ENCODE measurements around the gene DNAJA3.
A peak's percentile ranks its signal among the peaks of the same experiment; 100 is the strongest.
"Not testable (repeated sequence)": the region's sequence is repeated elsewhere in the genome, so short reads cannot be mapped to it uniquely, and the experiment has no call there.

The DNAJA3 gene

DNA sequence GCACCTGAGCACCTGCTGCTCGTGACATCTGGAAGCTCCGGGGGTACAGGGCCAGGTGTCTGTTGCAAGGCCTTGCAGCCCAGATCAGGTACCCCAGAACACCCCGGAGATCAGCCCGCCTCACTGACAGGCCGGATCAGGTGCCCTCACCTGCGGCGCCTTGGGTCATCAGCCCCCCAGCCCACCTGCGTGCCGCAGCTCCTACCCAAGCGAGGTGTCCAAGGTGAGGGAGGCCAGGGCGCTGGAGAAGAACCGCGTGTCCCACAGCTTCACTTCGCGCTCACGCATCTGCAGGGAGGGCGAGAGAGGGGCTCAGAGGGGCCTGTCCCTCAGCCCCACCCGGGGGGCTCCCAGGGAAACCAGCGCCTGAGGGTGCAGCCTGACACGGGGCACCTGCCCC lies 37.9 kb upstream of the DNAJA3 start:
- DNase-seq: no peak

DNA sequence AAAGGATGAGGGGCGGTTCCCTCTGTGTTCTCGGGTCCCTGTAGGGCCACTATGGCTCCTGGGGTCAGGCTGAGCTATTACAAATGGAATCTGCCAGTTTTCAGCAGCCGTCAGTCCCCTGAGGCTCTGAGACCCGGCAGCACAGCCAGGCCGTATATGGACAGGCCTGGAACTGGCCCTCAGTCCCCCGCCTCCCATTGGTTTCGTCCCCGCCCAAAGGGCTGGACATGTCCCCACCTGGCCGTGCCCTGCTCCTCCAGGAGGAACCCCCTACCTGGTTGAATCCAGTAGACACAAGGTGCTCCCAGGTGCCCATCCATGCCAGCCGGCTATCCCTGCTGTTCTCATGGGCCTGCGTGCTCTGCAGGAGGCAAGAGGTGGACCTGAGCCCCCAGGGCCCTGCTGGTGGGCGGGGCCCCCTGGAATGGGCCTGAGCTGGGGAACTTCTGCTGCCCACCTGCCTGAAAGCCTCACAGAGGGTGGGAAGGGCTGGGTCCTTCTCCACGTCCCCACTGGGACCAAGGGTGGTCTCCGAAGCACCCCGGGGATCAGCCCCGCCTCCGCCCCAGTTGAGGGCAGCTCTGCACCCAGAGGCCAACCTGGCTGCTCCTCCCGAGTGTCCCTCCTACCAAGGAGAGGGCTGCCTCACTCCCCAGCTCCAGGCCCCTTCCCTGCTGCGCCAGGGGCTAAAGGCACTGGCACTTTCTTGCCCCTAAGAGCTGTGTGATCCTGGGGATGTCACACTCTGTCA lies 37.2 kb upstream of the DNAJA3 start:
- DNase-seq: no peak

DNA sequence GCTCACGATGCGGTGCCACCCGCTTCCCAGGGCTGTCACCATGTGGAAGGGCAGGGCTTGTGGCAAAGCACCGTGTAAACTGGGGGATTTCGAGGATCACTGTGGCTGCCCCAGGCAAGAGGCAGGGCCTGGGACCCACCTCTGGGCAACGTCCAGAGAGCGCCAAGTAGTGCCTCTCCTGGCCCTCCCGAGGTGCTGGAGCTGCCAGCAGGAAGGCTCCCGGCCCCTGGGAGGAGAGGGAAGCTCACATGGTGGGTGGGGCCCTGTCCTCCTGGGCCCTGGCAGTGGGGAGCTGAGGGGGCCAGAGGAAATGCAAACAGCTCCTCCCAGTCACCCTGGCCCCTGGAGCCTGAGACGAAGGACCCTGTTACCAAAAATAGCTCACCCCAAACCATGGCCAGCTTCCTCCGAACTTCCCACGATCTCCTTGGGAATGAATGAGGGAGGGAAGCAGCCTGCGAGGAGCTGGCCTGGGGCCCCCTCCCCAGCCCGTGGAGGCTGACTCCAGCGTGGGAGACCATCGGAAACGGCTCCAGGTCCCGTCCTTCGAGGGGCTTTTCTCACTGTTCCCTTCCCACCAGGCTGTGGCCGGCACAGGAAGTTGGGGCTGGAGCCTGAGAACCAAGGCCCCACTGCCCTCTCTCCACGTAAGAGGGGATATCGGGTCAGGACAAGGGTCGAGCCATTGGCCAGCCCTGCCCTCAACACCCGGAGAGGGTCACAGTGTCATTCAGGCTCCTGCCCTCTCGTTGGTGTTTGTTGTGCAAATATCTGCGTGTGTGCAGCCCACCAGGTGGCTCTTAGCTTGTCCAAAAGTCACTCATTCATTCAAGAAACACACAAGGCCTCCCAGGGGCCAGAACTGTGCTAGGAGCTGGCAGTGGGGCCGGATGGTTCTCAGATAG lies 36.4 kb upstream of the DNAJA3 start:
- DNase-seq: no peak

DNA sequence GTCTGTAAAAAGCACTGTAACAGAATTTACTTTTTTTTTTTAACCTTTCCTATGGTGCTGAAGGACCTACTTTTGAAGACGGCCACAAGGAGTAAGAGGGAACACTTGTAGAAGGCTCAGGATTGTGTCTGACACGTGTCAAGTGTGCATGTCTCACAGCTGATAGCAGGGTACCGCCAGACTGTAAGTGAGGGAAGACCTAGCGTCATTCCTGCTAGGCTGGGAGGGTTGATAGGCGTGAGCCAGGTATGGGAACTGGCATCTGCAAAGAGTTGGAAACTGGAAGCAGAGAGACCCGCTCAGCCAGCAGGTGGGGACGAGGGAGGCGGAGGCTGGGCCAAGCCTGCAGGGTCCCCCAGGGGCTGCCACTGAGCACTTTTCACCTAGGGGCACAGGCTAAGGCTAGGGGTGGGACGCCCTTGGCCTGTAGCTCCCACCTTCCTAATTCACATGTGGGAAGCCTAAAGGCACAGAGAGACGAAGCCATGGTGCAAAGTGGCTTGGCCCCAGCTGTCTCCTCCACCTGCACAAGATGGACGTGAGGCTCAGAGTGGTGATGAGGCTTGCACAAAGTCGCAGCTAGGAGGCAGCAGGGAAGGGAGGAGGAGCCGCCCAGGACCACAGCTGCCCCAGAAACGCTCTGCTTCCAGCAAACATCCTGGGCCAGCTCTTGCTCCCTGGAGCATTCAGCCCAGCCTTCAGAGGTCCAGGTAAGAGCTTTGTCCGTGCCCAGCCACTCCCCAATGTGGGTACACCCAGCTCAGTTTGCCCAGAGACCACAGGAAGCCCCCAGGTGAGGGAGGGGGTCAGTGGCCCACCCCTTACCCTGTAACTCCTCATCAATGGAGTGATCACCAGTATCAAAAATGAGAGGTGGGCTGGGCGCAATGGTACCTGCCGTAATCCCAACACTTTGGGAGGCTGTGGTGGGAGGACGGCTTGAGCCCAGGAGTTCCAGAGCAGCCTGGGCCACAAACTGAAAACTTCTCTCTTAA lies 35.1 kb upstream of the DNAJA3 start:
- DNase-seq: no peak

DNA sequence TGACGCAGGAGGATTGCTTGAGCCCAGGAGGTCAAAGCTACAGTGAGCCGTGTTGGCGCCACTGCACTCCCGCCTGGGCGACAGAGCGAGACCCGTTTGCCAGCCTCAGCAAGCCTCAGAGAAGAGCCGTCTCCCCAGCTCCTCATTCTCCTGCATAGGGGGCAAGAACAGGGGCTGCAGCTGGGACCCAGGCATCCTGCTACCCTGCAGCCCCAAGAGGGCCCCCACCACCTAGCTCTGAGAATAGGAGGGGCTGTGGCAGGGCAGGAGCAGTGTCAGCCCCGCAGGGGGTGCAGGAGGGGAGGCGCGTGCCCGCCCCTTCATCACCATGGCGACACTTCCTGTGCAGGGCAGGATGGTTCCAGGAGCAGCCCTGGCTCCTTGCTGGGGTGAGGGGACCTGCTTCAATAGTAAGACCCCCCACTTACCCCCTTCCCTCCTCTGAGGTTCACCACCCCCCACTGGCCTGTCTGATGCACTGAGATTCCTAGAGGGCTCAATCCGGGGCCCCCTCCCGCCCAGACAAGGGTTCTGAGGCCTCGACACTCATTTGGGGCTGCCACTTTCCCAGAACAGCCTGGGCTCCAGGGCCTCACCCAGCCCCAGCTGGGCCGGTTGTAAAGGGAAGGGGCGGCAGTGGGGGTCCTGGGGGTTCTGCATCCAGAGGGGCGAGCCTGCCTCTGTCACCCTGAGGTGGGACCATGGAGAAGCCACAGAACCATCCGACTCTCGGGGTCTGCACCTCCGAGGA lies 33.9 kb upstream of the DNAJA3 start:
- DNase-seq: no peak

DNA sequence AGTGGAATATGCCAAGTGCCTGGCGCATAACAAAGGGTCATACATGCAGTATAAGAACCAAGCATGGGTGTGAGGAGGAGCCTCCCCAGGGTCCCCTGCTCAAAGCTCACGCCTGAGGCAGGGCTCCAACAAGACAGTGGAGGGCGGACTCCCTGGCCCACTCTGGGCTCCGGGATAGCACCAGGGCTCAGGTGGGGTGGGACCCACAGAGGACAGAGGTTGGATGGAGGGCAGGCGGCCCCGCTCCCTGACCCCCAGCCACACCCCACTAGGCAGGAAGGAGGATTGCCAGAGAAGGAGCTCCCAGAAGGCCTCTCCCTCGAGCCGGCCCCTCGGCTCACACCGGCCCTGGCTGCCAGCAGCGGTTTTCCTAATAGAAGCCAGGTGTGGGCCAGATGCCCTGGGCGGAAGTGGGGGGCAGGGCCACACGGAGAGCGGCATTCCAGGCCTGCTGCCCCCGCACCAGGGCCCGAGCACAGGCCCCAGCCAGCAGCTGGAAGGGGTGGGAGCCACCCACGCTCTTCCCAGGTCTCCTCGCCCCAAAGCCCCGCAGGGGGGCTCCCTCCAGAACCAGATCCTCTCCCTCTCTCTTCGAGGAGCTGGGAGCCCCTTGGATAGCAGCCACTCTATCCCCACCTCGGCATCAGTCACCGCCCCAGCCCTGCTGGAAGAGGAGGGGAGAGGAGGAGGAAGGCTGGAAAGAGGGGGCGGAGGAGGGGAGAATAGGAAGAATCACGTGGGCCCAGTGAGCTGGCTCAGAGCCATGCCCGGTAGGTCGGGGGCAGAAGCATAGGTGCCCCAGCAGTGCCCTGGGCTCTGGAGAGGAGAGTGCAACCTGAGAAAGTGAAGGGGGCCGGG lies 33.1 kb upstream of the DNAJA3 start:
- DNase-seq: no peak

DNA sequence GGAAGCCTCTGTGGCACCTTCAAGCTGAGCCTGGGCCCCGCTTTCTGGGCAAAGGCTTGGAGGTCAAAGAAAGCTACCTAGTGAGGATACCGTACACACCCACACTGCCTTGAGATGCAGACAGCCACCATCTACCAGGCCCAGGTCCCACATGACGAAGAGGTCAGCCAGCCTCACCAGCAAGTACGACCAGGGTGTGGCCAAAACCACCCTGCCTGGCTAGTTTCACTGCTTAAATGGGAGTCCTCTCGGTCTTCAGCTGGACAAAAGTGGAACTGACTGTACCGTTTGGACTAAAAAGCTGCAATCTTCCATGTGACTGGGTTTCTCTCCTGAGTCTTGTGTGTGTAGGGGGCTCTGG lies 32.4 kb upstream of the DNAJA3 start:
- DNase-seq: no peak

DNA sequence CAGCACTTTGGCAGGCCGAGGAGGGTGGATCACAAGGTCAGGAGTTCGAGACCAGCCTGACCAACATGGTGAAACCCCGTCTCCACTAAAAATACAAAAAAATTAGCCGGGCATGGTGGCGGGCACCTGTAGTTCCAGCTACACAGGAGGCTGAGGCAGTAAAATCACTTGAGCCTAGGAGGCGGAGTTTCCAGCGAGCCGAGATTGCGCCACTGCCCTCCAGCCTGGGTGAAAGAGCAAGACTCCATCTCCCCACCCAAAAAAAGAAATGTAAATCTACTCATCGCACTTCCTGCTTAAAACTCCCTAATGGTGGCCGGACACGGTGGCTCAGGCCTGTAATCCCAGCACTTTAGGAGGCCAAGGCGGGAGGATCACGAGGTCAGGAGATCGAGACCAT lies 31.8 kb upstream of the DNAJA3 start:
- DNase-seq: not testable (repeated sequence)

DNA sequence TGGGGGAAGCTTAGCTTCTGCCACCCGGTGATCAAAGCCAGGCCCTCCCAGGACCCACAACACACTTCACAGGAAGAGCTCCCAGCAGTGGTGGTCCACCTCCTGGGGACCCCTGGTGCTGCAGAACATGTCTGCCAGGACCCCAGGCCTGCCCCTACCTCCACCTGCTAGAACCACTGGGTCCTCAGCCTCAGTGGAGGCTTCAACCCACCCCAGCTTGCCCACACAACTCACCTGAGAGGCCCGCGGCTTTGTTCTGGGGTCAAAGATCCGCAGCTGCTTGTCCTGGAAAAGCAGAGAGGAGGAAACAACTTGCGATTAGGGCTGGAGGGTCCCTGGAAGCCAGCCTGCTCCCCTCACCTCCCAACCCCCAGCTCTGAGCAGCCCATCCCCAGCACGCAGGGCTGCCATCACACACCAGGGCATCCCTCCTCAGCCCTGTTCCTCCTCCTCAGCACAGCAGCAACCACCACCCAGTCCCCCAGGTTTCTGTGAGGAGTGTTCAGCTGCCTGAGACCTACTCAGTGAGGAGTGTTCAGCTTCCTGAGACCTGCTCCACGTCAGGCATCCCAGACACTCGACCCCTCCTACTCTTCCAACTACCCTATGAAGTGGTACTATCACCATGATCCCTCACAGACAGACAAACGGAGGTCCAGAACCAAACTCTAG lies 30.5 kb upstream of the DNAJA3 start:
- no peak for DNase-seq

DNA sequence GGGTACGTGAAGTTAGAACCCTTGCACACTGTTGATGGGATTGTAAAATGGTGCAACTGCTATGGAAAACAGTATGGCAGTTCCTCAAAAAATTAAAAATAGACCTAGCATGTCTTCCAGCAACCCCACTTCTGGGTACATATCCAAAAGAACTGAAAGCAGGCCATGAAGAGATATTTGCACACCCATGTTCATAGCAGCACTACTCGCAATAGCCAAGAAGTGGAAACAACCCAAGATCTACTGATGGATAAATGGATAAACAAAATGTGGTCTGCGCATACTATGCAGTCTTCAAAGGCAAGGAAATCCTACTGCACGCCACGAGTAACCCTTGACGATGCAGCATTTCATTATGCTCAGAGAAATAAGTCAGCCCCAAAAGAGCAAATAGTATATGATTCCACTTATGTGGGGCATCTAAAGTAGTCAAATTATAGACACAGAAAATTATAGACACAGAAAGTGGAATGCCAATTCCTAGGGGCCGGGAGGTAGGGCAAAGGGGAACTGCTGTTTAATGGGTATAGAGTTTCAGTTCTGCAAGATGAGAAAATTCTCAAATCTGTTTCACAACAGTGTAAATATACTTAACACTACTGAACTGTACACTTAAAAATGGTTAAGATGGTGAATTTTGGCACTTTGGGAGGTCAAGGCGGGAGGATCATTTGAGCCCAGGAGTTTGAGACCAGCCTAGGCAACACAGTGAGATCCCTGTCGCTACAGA lies 26.5 kb upstream of the DNAJA3 start:
- DNase-seq: peak; percentile 25

DNA sequence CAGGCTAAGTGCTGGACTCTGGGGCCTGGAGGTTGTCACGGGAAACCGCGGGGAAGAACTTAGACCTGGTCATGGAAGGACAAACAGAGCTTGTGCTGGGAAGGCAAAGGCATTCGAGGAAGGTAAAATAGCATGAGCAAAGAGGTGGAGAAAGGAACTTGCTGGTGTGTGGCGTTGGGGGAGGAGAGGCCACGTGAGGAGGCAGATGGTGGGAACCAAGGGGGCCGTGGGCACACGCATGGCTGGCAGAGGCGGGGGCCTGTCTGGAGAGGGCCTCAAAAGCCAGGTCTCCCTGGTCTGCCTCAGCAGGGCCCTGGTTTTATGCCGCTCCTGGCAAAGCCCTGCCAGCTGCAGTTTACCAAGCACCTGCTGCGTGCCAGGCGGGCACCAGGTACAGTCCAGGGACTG lies 24.6 kb upstream of the DNAJA3 start:
- no peak for DNase-seq

DNA sequence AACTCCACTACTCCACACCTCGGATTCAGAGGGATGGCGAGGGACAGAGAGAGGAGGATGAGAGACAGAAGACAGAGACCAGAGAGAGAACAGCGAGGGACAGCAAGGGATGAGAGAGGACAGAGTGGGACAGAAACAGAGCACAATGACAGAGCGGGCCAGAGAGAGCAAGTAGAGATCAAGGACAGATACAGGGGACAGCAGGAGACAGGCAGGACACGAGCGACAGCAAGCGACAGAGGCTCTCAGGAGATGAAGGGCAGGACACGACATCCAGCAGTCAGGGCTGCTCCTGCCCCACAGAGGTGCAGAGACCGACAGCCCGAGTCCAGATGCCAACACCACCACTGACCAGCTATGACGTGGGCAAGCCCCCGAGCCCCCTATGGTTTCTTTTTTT lies 24.2 kb upstream of the DNAJA3 start:
- no peak for DNase-seq

DNA sequence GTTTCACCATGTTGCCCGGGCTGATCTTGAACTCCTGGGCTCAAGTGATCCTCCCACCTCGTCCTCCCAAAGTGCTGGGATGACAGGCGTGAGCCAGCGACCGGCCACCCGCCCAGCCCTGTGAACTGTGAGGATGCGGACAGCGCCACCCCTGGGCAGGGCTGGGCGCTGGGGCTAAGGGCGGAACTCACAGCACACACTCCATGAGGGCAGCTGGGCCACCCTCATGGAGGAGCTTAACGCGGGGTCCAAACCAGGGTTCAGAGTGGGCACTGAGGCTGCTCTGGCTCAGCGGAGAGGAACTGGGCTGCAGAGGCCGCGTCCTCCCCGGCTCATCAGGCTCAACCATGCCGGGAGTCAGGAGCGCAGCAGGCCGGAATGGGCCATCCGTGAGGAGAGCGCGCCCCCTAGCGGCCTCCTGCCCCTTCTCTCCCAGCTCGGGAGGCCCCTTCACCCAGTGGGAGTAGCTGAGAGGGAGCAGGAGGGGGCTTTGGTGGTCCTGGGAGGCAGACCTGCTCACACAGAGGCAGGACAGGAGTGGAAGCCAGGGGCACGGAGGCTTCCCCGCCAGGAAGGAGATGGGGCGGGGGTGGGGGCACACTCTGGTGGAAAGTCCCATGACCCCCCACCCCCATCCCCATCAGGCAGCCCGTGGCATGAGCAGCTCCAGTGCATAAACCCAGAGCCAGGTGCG lies 23.1 kb upstream of the DNAJA3 start:
- DNase-seq: peak; percentile 71

DNA sequence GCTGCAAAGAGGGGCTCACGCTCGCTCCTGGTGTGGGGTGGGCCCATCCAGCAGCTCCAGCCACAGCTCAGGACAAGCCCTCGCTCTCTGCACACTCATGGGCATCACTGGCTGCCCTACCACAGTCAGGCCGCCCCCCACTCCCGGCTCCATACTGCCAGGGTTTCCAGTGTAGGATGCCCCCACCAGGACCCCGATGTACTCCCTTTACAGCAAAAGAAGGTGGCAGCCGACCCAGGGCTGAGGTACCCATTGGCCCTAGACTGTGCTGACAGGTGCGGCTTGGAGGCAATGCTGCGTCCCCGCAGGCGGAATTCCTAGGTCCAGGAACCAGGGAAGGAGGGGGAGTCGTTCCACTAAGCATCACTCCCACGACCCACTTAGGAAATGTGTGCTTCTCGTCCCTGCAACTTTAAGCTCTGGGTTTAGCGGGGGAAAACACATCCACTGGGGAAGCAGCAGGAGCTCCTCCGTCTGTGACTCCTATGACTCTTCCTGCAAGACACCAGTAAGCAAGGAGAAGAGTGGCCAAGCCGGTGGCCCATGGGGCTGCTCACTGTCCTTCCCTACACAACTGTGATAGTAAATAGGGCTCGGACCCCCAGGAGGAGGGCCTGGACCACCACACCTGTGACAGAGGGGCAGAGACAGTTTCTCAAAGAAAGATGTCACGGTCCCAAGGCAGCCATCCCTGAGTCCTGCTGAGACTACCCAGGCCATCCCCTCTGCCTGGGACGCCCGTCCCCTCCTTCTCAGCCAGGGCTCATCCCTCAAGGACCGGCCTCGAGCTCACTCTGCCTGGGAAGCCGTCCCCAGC lies 22.3 kb upstream of the DNAJA3 start:
- no peak for DNase-seq

DNA sequence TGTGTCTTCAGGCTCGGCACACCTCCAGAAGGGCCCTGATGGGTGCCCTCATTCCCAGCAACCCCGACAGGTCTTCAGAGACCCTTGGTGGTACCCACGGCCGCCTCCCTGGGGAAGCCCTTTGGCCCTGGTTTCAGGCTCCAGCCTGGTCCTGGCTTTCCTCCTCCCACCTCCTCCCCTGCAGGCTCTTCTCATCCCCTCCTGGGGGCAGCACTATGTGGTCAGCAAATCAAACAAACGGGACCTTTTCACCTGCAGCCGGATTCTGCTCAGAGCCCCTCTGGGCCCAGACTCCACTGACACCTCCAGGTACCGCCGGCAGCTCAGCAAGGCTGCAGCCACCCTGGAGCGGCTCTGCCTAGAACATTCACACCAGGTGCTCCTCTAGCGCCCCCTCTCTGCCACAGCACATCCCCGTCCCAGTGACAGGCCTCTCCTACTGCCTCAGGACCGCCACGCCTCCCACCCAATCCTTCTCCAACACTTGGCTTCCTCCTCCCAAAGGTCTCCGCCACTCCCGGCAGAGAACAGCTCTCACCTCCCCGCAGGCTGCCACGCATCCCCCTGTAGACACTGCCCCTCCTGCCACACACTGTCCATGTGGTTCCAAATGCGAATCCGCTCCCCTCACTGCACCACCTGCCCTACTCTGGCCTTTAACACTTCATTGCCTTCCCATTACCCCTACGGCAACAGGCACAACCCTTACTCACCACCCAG lies 21.3 kb upstream of the DNAJA3 start:
- DNase-seq: no peak

DNA sequence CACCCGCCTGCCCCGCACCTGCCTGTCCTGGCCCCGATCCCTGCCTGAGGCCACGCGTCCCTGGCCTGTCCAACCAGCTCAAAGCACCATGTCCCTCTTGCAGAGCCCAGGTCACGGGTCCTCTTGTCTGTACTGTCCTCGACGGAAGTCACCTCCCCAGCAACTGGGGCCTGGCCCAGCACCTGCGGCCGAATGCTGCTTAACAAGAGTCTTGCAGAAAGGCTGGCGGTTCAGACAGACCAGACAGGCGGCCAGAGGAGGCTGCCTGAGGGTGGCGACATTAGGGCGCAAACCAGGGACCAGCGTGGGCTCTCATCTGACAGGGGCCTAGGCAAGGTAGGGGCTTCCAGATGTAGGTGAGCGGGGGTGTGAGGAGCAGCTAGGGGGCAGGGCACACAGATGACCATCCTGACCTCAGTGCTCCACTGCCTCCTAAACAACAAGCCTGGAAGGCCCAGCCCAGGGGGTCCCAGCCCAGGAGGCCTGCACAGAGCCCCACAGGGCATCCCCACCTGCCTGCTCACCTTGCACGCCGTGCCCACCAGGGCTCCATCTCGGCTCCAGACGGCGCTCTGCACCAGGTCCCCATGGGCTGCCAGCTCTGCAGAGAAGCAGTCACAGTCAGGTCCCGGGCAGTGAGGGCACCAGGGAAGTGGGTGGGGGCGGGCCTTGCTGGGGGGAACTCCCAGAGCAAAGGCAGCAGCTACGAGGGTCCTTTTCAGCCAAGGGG lies 20.5 kb upstream of the DNAJA3 start:
- no peak for DNase-seq
